HepG2 (cell line): ENCODE measurements around the gene SLC17A3. TPM values are rescaled to one million over a fixed set of nuclear protein-coding genes. Genes with fewer than 3 reads are reported as not detected.

Experiments
- ATAC-seq: fragments of 200-7000 bp; cut with Tn5 transposase; 3 replicates; pipeline ENCODE4 v1.9.1; 2020; ENCODE audit warnings: mild to moderate bottlenecking, moderate library complexity
- BruUV-seq: library from RNA; stranded (reverse); fragments of 400-500 nt; replicated peaks from 2 replicates; lab custom pipeline; 2021; lab: Mats Ljungman, UMichigan
- CTCF ChIA-PET: fragments of 300-600 bp; formaldehyde crosslinking; extraction: SDS; loops from one replicate; lab custom pipeline; 2021; ENCODE audit warnings: low total read pairs, inconsistent platforms, low intra/inter-chr PET ratio; lab: Yijun Ruan, JAX
- POLR2A ChIA-PET: fragments of 350-600 bp; sonication (Branson Sonifier 250); formaldehyde crosslinking; loops from one replicate; lab custom pipeline; 2020; ENCODE audit warnings: antibody characterized with exemption, inconsistent platforms; lab: Yijun Ruan, JAX
- DNase-seq: peaks from one replicate; pipeline ENCODE4 v3.0.0-alpha.2; 2015; ENCODE audit warnings: low spot score
- FAIRE-seq: peaks from 3 replicates; lab custom pipeline; 2011; peaks lifted over from hg19 to GRCh38; lab: Jason Lieb, UNC
- H2AFZ ChIP-seq: one replicate; pipeline ENCODE4 v1.6.1; 2011; ENCODE audit warnings: low read length, inconsistent platforms
- H3K27ac ChIP-seq: fragments of 300-600 bp; 3 replicates; pipeline ENCODE4 v1.8.0; 2011; ENCODE audit warnings: mixed run types, mild to moderate bottlenecking, mixed read lengths, low read length, inconsistent platforms; ENCODE audit not compliant: insufficient read depth; ENCODE audit errors: extremely low read length
- H3K27me3 ChIP-seq, 2 experiments: fragments of 200-600 bp in 1 of 2; 2 replicates in 1 of 2; 3 replicates in 1 of 2; pipeline versions ENCODE4 v1.6.0 to v1.8.0; 2011; ENCODE audit warnings: low read length in 2 of 2, mild to moderate bottlenecking in 2 of 2, moderate library complexity in 2 of 2, inconsistent platforms in 1 of 2; ENCODE audit not compliant: insufficient read depth in 2 of 2, control insufficient read depth in 1 of 2
- H3K36me3 ChIP-seq, 2 experiments: fragments of 200-600 bp in 1 of 2; replicated peaks in 1 of 2; 2 replicates in 1 of 2; 3 replicates in 1 of 2; pipeline versions ENCODE4 v1.5.1 to v1.8.0; 2011; ENCODE audit warnings: low read length in 2 of 2, inconsistent platforms in 1 of 2; ENCODE audit not compliant: insufficient read depth in 2 of 2, control insufficient read depth in 1 of 2
- H3K4me1 ChIP-seq: 2 replicates; pipeline ENCODE4 v1.5.1; 2012; ENCODE audit warnings: low read length, inconsistent platforms; ENCODE audit not compliant: insufficient read depth
- H3K4me2 ChIP-seq: 2 replicates; pipeline ENCODE4 v1.6.0; 2011; ENCODE audit warnings: low read depth, low read length, inconsistent platforms
- H3K4me3 ChIP-seq, 3 experiments: fragments of 200-600 bp in 1 of 3; sonication (generic), shearing (Covaris generic) in 1 of 3; replicated peaks in 1 of 3; 2 replicates each; pipeline ENCODE4 v1.5.1; 2011 to 2016; ENCODE audit warnings: low read length in 3 of 3, inconsistent platforms in 2 of 3, low read depth in 2 of 3, mild to moderate bottlenecking in 2 of 3, control low read depth in 1 of 3, mixed read lengths in 1 of 3; ENCODE audit not compliant: insufficient read depth in 1 of 3
- H3K79me2 ChIP-seq: one replicate; pipeline ENCODE4 v1.6.1; 2011; ENCODE audit warnings: low read length, inconsistent platforms; ENCODE audit not compliant: insufficient read depth
- H3K9ac ChIP-seq: 2 replicates; pipeline ENCODE4 v1.6.0; 2011; ENCODE audit warnings: mild to moderate bottlenecking, low read depth, low read length, inconsistent platforms; ENCODE audit not compliant: insufficient read depth
- H3K9me3 ChIP-seq: 2 replicates; pipeline ENCODE4 v1.5.1; 2012; ENCODE audit warnings: mild to moderate bottlenecking, low read length
- H4K20me1 ChIP-seq: 2 replicates; pipeline ENCODE4 v1.6.0; 2011; ENCODE audit warnings: inconsistent platforms, mild to moderate bottlenecking, low read length, moderate library complexity; ENCODE audit not compliant: insufficient read depth
- CENPX ChIP-seq: sonication (generic); formaldehyde crosslinking; IDR thresholded peaks from 2 replicates; pipeline ENCODE4 v1.9.0; 2021; ENCODE audit warnings: mild to moderate bottlenecking, missing genetic modification reagents, moderate library complexity
- HMG20B ChIP-seq: conservative IDR thresholded peaks from 2 replicates; pipeline ENCODE4 v1.6.1; 2016; ENCODE audit warnings: missing genetic modification reagents, missing compliant biosample characterization
- JARID2 ChIP-seq: sonication (generic); formaldehyde crosslinking; IDR thresholded peaks from 2 replicates; pipeline ENCODE4 v1.8.1; 2023; ENCODE audit warnings: missing genetic modification reagents, inconsistent platforms; ENCODE audit not compliant: insufficient replicate concordance
- MAFK ChIP-seq, 2 experiments: IDR thresholded peaks in 1 of 2; conservative IDR thresholded peaks in 1 of 2; 2 replicates each; pipeline ENCODE4 v1.6.1; 2011; ENCODE audit warnings: improper control_type of control experiment in 2 of 2, low read length in 2 of 2
- SP5 ChIP-seq: IDR thresholded peaks from 2 replicates; pipeline ENCODE4 v1.6.1; 2016; ENCODE audit warnings: low read depth, borderline replicate concordance
- WIZ ChIP-seq: sonication (generic); formaldehyde crosslinking; IDR thresholded peaks from 2 replicates; pipeline ENCODE4 v1.5.1; 2020; ENCODE audit warnings: mild to moderate bottlenecking, missing genetic modification reagents
- ZNF263 ChIP-seq: sonication (generic); formaldehyde crosslinking; IDR thresholded peaks from 2 replicates; pipeline ENCODE4 v1.4.0; 2020; ENCODE audit warnings: missing genetic modification reagents
- ZNF563 ChIP-seq: sonication (generic); formaldehyde crosslinking; IDR thresholded peaks from 2 replicates; pipeline ENCODE4 v1.8.0; 2022; ENCODE audit warnings: mild to moderate bottlenecking, moderate library complexity, missing genetic modification reagents
- WGBS: methylation state at CpG from one replicate; pipeline ENCODE4 v1.1.6; 2017; ENCODE audit warnings: low lambda C conversion rate; 5-methylcytosine and 5-hydroxymethylcytosine counted together
- in situ Hi-C: cut with HindIII; loops from 2 replicates; pipeline ENCODE4 v1.10.0; 2017; ENCODE audit warnings: low pct_unique_long_range_greater_than_20kb; ENCODE audit not compliant: extremely low pct_ligation_motif_present
- intact Hi-C: fragments of 100-400 bp; cut with micrococcal nuclease; formaldehyde crosslinking; loops from one replicate; pipeline ENCODE4 v1.10.0; 2022; ENCODE audit not compliant: unreplicated experiment
- polyA plus RNA-seq, 8 experiments: library from polyadenylated mRNA; depleted of rRNA in 3 of 8; stranded (reverse) in 7 of 8; unstranded in 1 of 8; fragments of >200 nt; fragmentation: Illumina TruSeq in 4 of 8; extraction: Trizol in 4 of 8; gene quantifications; 2 replicates each; pipeline versions ENCODE4 v1.2.1 to v1.2.3, GENCODE V29; 2011 to 2016; ENCODE audit warnings: low read depth in 4 of 8, missing spikeins in 1 of 8, mixed read lengths in 1 of 8; ENCODE audit not compliant: insufficient read depth in 1 of 8
- total RNA-seq, 5 experiments: library from RNA; depleted of rRNA; stranded (reverse); fragments of >200 nt; fragmentation: Illumina TruSeq; extraction: Trizol; gene quantifications; 2 replicates each; pipeline ENCODE4 v1.2.3, GENCODE V29; 2016; ENCODE audit warnings: low read depth in 1 of 5

The SLC17A3 gene
- total and polyA plus RNA-seq, 2 of the 13 experiments (the other 11 are each of a cell fraction or from before 2014, with no cell fraction given): 0.09 to 0.11 TPM

- Histone ChIP-seq H3K4me3 (no peak overlapping the region), H3K27me3 (no peaks in the 10 kb centered on the region), H3K79me2 (no peaks in the 10 kb centered on the region), H3K36me3 (no peaks in the 10 kb centered on the region), H3K4me1 (peaks cover 13% of the 10 kb centered on the region), H2AFZ (no peak overlapping the region), H3K9ac (no peak overlapping the region), H3K9me3 (no peaks in the 10 kb centered on the region), H3K4me2 (no peak overlapping the region), H3K27ac (no peak overlapping the region), H4K20me1 (no peaks in the 10 kb centered on the region)
- no TSS peak for BruUV-seq
- no peak for ATAC-seq
- ChIA-PET CTCF (no interaction called here), POLR2A (no interaction called here)
- in situ Hi-C loops (no loop called here), intact Hi-C loops (no loop called here)
- no peak for FAIRE-seq
- no peak for DNase-seq
- 43% methylated on average over 2 of the region's 2 CpGs for WGBS
- TF ChIP-seq MAFK (conservative IDR thresholded peaks at IDR 0.05 in 1 of 2, IDR thresholded peaks at IDR 0.05 in 1 of 2; ENCODE audit: low read length in 2 of 2) (0 out of 4 replicates have a peak, but pooled peaks have one; percentile 11 to 13), JARID2 (CRISPR knock-in tag) (no peak)
Observed at GRCh38 chr6:25851961-25852360, 22.1 kb downstream of the SLC17A3 start.

GRCh38 chr6:25844518-25844917, 29.5 kb downstream of the SLC17A3 start:
- no peak for FAIRE-seq
- no peaks in the 10 kb centered on the region for H3K27me3 ChIP-seq
- in situ Hi-C loops: no loop called here

More at GRCh38 chr6:25844518-25844917, 29.5 kb downstream of the SLC17A3 start:
- no peak overlapping the region for H3K9ac ChIP-seq
- no peak overlapping the region for H3K27ac ChIP-seq
- intact Hi-C loops: no loop called here
- no peak for DNase-seq
- H4K20me1 ChIP-seq: no peaks in the 10 kb centered on the region
- H3K4me2 ChIP-seq: no peak overlapping the region
- no peak overlapping the region for H2AFZ ChIP-seq
- POLR2A ChIA-PET: no interaction called here
- TF ChIP-seq ZNF563 (CRISPR knock-in tag) (no peak), ZNF263 (no peak), HMG20B (CRISPR knock-in tag) (no peak), SP5 (CRISPR knock-in tag) (no peak), CENPX (CRISPR knock-in tag) (no peak), WIZ (CRISPR knock-in tag) (no peak)
- TF ChIP-seq, all 625 proteins: peak for 0
- WGBS: 70% methylated on average over 2 of the region's 2 CpGs
- no TSS peak for BruUV-seq
- no peaks in the 10 kb centered on the region for H3K9me3 ChIP-seq
- H3K79me2 ChIP-seq: peaks cover 5% of the 10 kb centered on the region
- CTCF ChIA-PET: no interaction called here
- no peaks in the 10 kb centered on the region for H3K36me3 ChIP-seq
- H3K4me1 ChIP-seq: peaks cover 2% of the 10 kb centered on the region
- ATAC-seq: no peak
- no peak overlapping the region for H3K4me3 ChIP-seq
